HCT116 (cell line): ENCODE data around the gene SLX9.

Source experiments
- ATF3 ChIP-seq: IDR thresholded peaks from 2 replicates; pipeline ENCODE4 v1.6.1; 2012
- CTCF ChIP-seq, 3 experiments: fragments of 200-600 bp in 1 of 3; sonication (generic) in 1 of 3; IDR thresholded peaks in 2 of 3; conservative IDR thresholded peaks in 1 of 3; 2 replicates each; pipeline ENCODE4 v1.5.1; 2012 to 2017; ENCODE audit warnings: low read depth in 2 of 3, low read length in 2 of 3, antibody characterized with exemption in 1 of 3, borderline replicate concordance in 1 of 3, control low read depth in 1 of 3, mild to moderate bottlenecking in 1 of 3, mixed read lengths in 1 of 3, mixed run types in 1 of 3, moderate library complexity in 1 of 3; ENCODE audit not compliant: insufficient read depth in 1 of 3
- EZH2 ChIP-seq: fragments of 200-600 bp; sonication (generic); IDR thresholded peaks from 2 replicates; pipeline ENCODE4 v1.6.1; 2017; ENCODE audit warnings: antibody characterized with exemption, mixed run types
- FOSL1 ChIP-seq: IDR thresholded peaks from 2 replicates; pipeline ENCODE4 v1.6.1; 2012; ENCODE audit warnings: low read depth
- POLR2A ChIP-seq: IDR thresholded peaks from 2 replicates; pipeline ENCODE4 v1.7.0; 2011; ENCODE audit warnings: borderline replicate concordance; ENCODE audit not compliant: insufficient read depth, insufficient read length; ENCODE audit errors: extremely low read depth
- POLR2AphosphoS5 ChIP-seq: IDR thresholded peaks from 2 replicates; pipeline ENCODE4 v1.6.1; 2011; ENCODE audit warnings: mild to moderate bottlenecking, low read depth, low read length, moderate library complexity
- RAD21 ChIP-seq: IDR thresholded peaks from 2 replicates; pipeline ENCODE4 v1.6.1; 2012; ENCODE audit warnings: low read depth, mild to moderate bottlenecking
- TCF7L2 ChIP-seq: IDR thresholded peaks from 2 replicates; pipeline ENCODE4 v1.7.0; 2011; ENCODE audit warnings: borderline replicate concordance, inconsistent platforms; ENCODE audit not compliant: insufficient read depth, insufficient read length; ENCODE audit errors: extremely low read depth
- ZFX ChIP-seq: fragments of 450-650 bp; IDR thresholded peaks from 2 replicates; pipeline ENCODE4 v1.6.1; 2017
- ZNF274 ChIP-seq: fragments of 200-500 bp; sonication (Bioruptor generic); IDR thresholded peaks from 2 replicates; pipeline ENCODE4 v1.6.1; 2014; ENCODE audit warnings: mild to moderate bottlenecking, low read depth, low read length, inconsistent platforms

- TF ChIP-seq CTCF (IDR thresholded peaks at IDR 0.05 in 2 of 3, conservative IDR thresholded peaks at IDR 0.05 in 1 of 3; ENCODE audit: borderline replicate concordance in 1 of 3, insufficient read depth in 1 of 3, low read depth in 2 of 3, low read length in 2 of 3) (no peak), POLR2AphosphoS5 (no peak), ZNF274 (no peak), POLR2A (no peak), FOSL1 (no peak), ATF3 (no peak), TCF7L2 (no peak), EZH2 (no peak), ZFX (no peak), RAD21 (no peak)
Measured at GRCh38 chr21:44988607-44989536, 49.0 kb downstream of the SLX9 start.
